Uterus (tissue), 2 donors: Measurements from ENCODE around the gene F5.

Source experiments
- CTCF ChIP-seq, 4 experiments: fragments of 200-600 bp in 2 of 4; fragments of 450-650 bp in 2 of 4; sonication (generic) in 2 of 4; IDR thresholded peaks; one replicate each; pipeline ENCODE4 v1.5.1; 2016 to 2019; ENCODE audit warnings: antibody characterized with exemption in 4 of 4, mild to moderate bottlenecking in 2 of 4, moderate library complexity in 1 of 4
- POLR2A ChIP-seq, 2 donors: fragments of 450-650 bp; IDR thresholded peaks; one replicate each; pipeline ENCODE4 v1.6.1; 2016; ENCODE audit warnings: antibody characterized with exemption in 2 of 2, mild to moderate bottlenecking in 1 of 2, moderate library complexity in 1 of 2

GRCh38 chr1:169517558-169518186 is 68.6 kb downstream of the F5 start:
- TF ChIP-seq CTCF (IDR thresholded peaks at IDR 0.05) (no peak), POLR2A (IDR thresholded peaks at IDR 0.05) (no peak)
